Neural cell (in vitro differentiated cells): Measurements from ENCODE around the gene CDH20. TPM values are rescaled to one million over a fixed set of nuclear protein-coding genes. Genes with fewer than 3 reads are reported as not detected.

Source experiments
- H2AFZ ChIP-seq: fragments of 200-600, 300-800 bp; sonication (generic), shearing (Covaris generic); 2 replicates; pipeline ENCODE4 v1.6.0; 2014; ENCODE audit warnings: low read depth, mild to moderate bottlenecking, antibody characterized with exemption, low read length, moderate library complexity
- H3F3A ChIP-seq: fragments of 200-600 bp; shearing (Covaris generic); 2 replicates; pipeline ENCODE4 v1.6.1; 2016; ENCODE audit warnings: mild to moderate bottlenecking, moderate library complexity, mixed read lengths, antibody characterized with exemption, low read length; ENCODE audit not compliant: insufficient read depth, poor library complexity, severe bottlenecking
- H3K27ac ChIP-seq: fragments of 200-600, 300-800 bp; sonication (generic), shearing (Covaris generic); 2 replicates; pipeline ENCODE4 v1.5.1; 2014; ENCODE audit warnings: mild to moderate bottlenecking, low read length, moderate library complexity
- H3K27me3 ChIP-seq: fragments of 300-800, 200-600 bp; sonication (generic), shearing (Covaris generic); 2 replicates; pipeline ENCODE4 v1.6.0; 2014; ENCODE audit warnings: mild to moderate bottlenecking, low read depth, low read length, moderate library complexity; ENCODE audit not compliant: insufficient read depth
- H3K36me3 ChIP-seq: fragments of 300-800, 200-600 bp; sonication (generic), shearing (Covaris generic); 2 replicates; pipeline ENCODE4 v1.5.1; 2014; ENCODE audit warnings: mild to moderate bottlenecking, antibody characterized with exemption, low read length, moderate library complexity; ENCODE audit not compliant: insufficient read depth
- H3K4me2 ChIP-seq: fragments of 300-800, 200-600 bp; sonication (generic), shearing (Covaris generic); 2 replicates; pipeline ENCODE4 v1.6.0; 2014; ENCODE audit warnings: mild to moderate bottlenecking, low read length
- H3K4me3 ChIP-seq: fragments of 300-800, 200-600 bp; sonication (generic), shearing (Covaris generic); 2 replicates; pipeline ENCODE4 v1.5.1; 2014; ENCODE audit warnings: mild to moderate bottlenecking, low read length, moderate library complexity
- H3K79me2 ChIP-seq: fragments of 200-600 bp; shearing (Covaris generic); replicated peaks from 2 replicates; pipeline ENCODE4 v1.6.0; 2014; ENCODE audit warnings: mild to moderate bottlenecking, low read length, moderate library complexity; ENCODE audit not compliant: insufficient read depth
- H3K9ac ChIP-seq: fragments of 300-800, 200-600 bp; sonication (generic), shearing (Covaris generic); 2 replicates; pipeline ENCODE4 v1.6.1; 2016; ENCODE audit warnings: mild to moderate bottlenecking, low read length, mixed read lengths
- H3K9me2 ChIP-seq: fragments of 200-600 bp; shearing (Covaris generic); 2 replicates; pipeline ENCODE4 v1.6.1; 2016; ENCODE audit warnings: mild to moderate bottlenecking, low read length, mixed read lengths; ENCODE audit not compliant: insufficient read depth
- H3K9me3 ChIP-seq: fragments of 200-600, 300-800 bp; sonication (generic), shearing (Covaris generic); 2 replicates; pipeline ENCODE4 v1.6.1; 2016; ENCODE audit warnings: mild to moderate bottlenecking, mixed run types, low read length, moderate library complexity, mixed read lengths
- H4K20me1 ChIP-seq: fragments of 200-600 bp; shearing (Covaris generic); 2 replicates; pipeline ENCODE4 v1.6.1; 2016; ENCODE audit warnings: mild to moderate bottlenecking, mixed run types; ENCODE audit not compliant: insufficient read depth
- EP300 ChIP-seq: fragments of 450-650 bp; conservative IDR thresholded peaks from 2 replicates; pipeline ENCODE4 v1.6.1; 2014; ENCODE audit warnings: antibody characterized with exemption, mild to moderate bottlenecking, moderate library complexity; ENCODE audit not compliant: poor library complexity, severe bottlenecking
- EZH2 ChIP-seq: fragments of 200-600, 300-800 bp; shearing (Covaris generic), sonication (generic); IDR thresholded peaks from 2 replicates; pipeline ENCODE4 v1.6.1; 2014; ENCODE audit warnings: antibody characterized with exemption, low read length, borderline replicate concordance, mild to moderate bottlenecking; ENCODE audit not compliant: insufficient read depth, poor library complexity, severe bottlenecking
- MXI1 ChIP-seq: fragments of 450-650 bp; conservative IDR thresholded peaks from 2 replicates; pipeline ENCODE4 v1.6.1; 2014; ENCODE audit warnings: antibody characterized with exemption, mild to moderate bottlenecking; ENCODE audit not compliant: poor library complexity, severe bottlenecking
- POLR2AphosphoS5 ChIP-seq: IDR thresholded peaks from 2 replicates; pipeline ENCODE4 v1.6.1; 2012
- RAD21 ChIP-seq: fragments of 450-650 bp; conservative IDR thresholded peaks from 2 replicates; pipeline ENCODE4 v1.6.1; 2014; ENCODE audit warnings: antibody characterized with exemption, mild to moderate bottlenecking, moderate library complexity
- SMC3 ChIP-seq: fragments of 450-650 bp; conservative IDR thresholded peaks from 2 replicates; pipeline ENCODE4 v1.6.1; 2014; ENCODE audit warnings: antibody characterized with exemption, mild to moderate bottlenecking, moderate library complexity; ENCODE audit not compliant: poor library complexity
- TAF1 ChIP-seq: IDR thresholded peaks from 2 replicates; pipeline ENCODE4 v1.6.1; 2012; ENCODE audit warnings: low read depth
- polyA plus RNA-seq: library from polyadenylated mRNA; depleted of rRNA; stranded (reverse); fragments of >200 nt; gene quantifications from 2 replicates; pipeline ENCODE4 v1.2.3, GENCODE V29; 2014
- TF ChIP-seq, protein P1 (sequence below): IDR thresholded peaks from 2 replicates; pipeline ENCODE4 v1.6.1; 2012; ENCODE audit warnings: borderline replicate concordance
- TF ChIP-seq, protein P2 (sequence below): fragments of 450-650 bp; IDR thresholded peaks from 2 replicates; pipeline ENCODE4 v1.5.1; 2014; ENCODE audit warnings: antibody characterized with exemption, mild to moderate bottlenecking, moderate library complexity; ENCODE audit not compliant: poor library complexity, severe bottlenecking

Gene CDH20
- polyA plus RNA-seq, 1 donor from 2014 or later: 1.7 TPM

DNA sequence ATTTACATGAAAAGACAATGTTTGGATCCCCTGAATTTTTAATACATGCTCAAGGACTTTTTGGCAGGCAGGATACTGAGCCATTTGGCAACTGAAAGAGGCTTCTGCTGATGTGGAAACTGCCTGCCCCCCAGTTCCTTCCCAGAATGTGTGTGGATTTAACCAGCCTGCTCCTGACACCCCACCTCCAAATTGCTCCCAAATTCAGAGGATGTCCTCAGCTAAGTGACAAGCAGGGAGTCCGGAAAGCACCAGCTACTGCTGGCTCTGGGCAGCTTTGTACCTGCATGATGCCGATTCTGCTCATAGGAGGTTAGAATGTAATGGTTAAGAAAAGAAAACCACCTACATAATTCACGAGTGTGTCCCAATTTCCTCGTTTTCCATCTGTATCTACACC is 197.5 kb downstream of the CDH20 start:
- no peak overlapping the region for H2AFZ ChIP-seq
- no peaks in the 10 kb centered on the region for H3K27me3 ChIP-seq
- H3K4me2 ChIP-seq: no peak overlapping the region
- no peak overlapping the region for H3K4me3 ChIP-seq
- H3K9ac ChIP-seq: no peak overlapping the region
- no peaks in the 10 kb centered on the region for H3K9me2 ChIP-seq
- no peaks in the 10 kb centered on the region for H3K9me3 ChIP-seq
- TF ChIP-seq, protein P1, sequence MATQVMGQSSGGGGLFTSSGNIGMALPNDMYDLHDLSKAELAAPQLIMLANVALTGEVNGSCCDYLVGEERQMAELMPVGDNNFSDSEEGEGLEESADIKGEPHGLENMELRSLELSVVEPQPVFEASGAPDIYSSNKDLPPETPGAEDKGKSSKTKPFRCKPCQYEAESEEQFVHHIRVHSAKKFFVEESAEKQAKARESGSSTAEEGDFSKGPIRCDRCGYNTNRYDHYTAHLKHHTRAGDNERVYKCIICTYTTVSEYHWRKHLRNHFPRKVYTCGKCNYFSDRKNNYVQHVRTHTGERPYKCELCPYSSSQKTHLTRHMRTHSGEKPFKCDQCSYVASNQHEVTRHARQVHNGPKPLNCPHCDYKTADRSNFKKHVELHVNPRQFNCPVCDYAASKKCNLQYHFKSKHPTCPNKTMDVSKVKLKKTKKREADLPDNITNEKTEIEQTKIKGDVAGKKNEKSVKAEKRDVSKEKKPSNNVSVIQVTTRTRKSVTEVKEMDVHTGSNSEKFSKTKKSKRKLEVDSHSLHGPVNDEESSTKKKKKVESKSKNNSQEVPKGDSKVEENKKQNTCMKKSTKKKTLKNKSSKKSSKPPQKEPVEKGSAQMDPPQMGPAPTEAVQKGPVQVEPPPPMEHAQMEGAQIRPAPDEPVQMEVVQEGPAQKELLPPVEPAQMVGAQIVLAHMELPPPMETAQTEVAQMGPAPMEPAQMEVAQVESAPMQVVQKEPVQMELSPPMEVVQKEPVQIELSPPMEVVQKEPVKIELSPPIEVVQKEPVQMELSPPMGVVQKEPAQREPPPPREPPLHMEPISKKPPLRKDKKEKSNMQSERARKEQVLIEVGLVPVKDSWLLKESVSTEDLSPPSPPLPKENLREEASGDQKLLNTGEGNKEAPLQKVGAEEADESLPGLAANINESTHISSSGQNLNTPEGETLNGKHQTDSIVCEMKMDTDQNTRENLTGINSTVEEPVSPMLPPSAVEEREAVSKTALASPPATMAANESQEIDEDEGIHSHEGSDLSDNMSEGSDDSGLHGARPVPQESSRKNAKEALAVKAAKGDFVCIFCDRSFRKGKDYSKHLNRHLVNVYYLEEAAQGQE: no peak
- TF ChIP-seq, protein P2, sequence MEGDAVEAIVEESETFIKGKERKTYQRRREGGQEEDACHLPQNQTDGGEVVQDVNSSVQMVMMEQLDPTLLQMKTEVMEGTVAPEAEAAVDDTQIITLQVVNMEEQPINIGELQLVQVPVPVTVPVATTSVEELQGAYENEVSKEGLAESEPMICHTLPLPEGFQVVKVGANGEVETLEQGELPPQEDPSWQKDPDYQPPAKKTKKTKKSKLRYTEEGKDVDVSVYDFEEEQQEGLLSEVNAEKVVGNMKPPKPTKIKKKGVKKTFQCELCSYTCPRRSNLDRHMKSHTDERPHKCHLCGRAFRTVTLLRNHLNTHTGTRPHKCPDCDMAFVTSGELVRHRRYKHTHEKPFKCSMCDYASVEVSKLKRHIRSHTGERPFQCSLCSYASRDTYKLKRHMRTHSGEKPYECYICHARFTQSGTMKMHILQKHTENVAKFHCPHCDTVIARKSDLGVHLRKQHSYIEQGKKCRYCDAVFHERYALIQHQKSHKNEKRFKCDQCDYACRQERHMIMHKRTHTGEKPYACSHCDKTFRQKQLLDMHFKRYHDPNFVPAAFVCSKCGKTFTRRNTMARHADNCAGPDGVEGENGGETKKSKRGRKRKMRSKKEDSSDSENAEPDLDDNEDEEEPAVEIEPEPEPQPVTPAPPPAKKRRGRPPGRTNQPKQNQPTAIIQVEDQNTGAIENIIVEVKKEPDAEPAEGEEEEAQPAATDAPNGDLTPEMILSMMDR: no peak
- TF ChIP-seq EP300 (no peak), EZH2 (no peak), MXI1 (no peak), TAF1 (no peak), SMC3 (no peak), POLR2AphosphoS5 (no peak), RAD21 (no peak)
- H3K79me2 ChIP-seq: no peaks in the 10 kb centered on the region
- peaks cover 4% of the 10 kb centered on the region for H3F3A ChIP-seq
- no peak overlapping the region for H3K27ac ChIP-seq
- no peaks in the 10 kb centered on the region for H4K20me1 ChIP-seq
- H3K36me3 ChIP-seq: no peaks in the 10 kb centered on the region

DNA sequence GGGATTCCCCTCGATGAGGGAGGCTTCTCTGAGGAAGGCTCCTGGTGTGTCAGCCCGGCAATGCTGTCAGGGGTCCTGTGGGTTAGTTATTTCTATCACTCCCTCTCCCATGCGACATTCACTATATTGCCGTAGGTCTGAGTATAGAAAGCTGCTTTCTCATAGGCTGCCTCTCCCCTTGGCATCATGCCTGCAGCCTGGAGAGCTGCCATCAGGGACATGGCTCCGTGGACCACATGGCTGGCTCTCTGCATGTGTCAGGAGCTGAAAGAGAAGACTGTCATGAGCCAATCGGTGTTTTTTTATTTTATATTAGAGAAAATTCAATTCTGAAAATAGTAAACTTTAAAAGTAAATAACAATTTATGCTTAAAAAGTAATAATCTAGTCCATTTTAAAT is 198.0 kb downstream of the CDH20 start:
- Histone ChIP-seq H3K4me2 (no peak overlapping the region), H3F3A (peaks cover 4% of the 10 kb centered on the region), H3K9me2 (no peaks in the 10 kb centered on the region), H3K27ac (no peak overlapping the region), H3K9me3 (no peaks in the 10 kb centered on the region), H4K20me1 (no peaks in the 10 kb centered on the region), H3K4me3 (no peak overlapping the region), H3K27me3 (no peaks in the 10 kb centered on the region), H3K79me2 (no peaks in the 10 kb centered on the region), H2AFZ (no peak overlapping the region), H3K9ac (no peak overlapping the region), H3K36me3 (no peaks in the 10 kb centered on the region)
- no peak for TF ChIP-seq SMC3
- TF ChIP-seq TAF1: no peak
- no peak for TF ChIP-seq MXI1
- no peak for TF ChIP-seq POLR2AphosphoS5
- no peak for TF ChIP-seq EZH2
- TF ChIP-seq, protein P1: no peak
- no peak for TF ChIP-seq EP300
- TF ChIP-seq, protein P2: no peak
- no peak for TF ChIP-seq RAD21
